Measurements from ENCODE around the gene MYL7.

The MYL7 gene

DNA sequence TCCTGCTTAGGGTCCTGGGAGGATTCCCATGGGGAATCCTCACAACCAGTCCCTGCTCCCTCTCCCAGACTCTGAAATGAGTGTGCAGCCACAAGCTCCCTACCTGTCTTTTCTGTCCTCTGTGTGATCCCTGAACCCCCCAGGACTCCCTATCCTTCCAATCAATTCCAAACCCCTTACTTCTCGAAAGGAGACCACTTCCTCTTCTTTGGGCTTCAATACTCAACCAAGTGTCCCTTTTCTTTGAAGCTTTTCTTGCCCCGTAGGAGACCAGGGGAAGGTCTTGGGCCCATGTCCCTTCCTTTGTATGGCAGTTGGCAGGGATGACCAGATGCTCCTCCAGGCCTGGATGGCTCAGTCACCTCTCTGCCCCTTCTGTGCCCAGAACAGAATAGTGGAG is 35.3 kb downstream of the MYL7 start:
- Histone ChIP-seq H3K27me3 (ENCODE audit: control insufficient read depth in 3 of 3, insufficient read depth in 3 of 3, low read depth in 1 of 3, low read length in 3 of 3) (peaks cover 0 to 8% (median 5%) of the 10 kb centered on the region in 3 experiments), H3K9ac (ENCODE audit: low read depth, low read length, poor library complexity) (no peak overlapping the region), H2BK15ac (ENCODE audit: low read length) (no peak overlapping the region), H3K36me3 (replicated peaks in 1 of 2; ENCODE audit: control insufficient read depth in 2 of 2, insufficient read depth in 2 of 2, low read length in 2 of 2) (peaks cover 6 to 20% of the 10 kb centered on the region in 2 donors), H2BK5ac (ENCODE audit: low read length) (no peak overlapping the region), H3K27ac (replicated peaks; ENCODE audit: low read length) (no peak overlapping the region), H2BK120ac (ENCODE audit: low read depth, low read length) (no peak overlapping the region), H2AFZ (ENCODE audit: low read length) (no peak overlapping the region), H3K18ac (ENCODE audit: low read length) (peak overlapping the region; percentile 53), H3K9me3 (replicated peaks in 1 of 2; ENCODE audit: control insufficient read depth in 2 of 2, insufficient read depth in 1 of 2, low read depth in 1 of 2, low read length in 2 of 2) (no peaks in the 10 kb centered on the region), H3K79me1 (ENCODE audit: low read depth, low read length) (no peaks in the 10 kb centered on the region), H3K4me1 (ENCODE audit: control insufficient read depth in 2 of 2, insufficient read depth in 1 of 2, low read depth in 1 of 2, low read length in 2 of 2) (peaks cover 8 to 10% of the 10 kb centered on the region in 2 donors), H2BK12ac (ENCODE audit: low read length) (no peak overlapping the region), H3K4ac (ENCODE audit: low read length) (no peak overlapping the region), H3K4me2 (ENCODE audit: insufficient read depth, low read length, poor library complexity, severe bottlenecking) (no peak overlapping the region), H4K8ac (ENCODE audit: low read depth, low read length) (no peak overlapping the region), H4K91ac (ENCODE audit: low read depth, low read length, poor library complexity) (no peak overlapping the region), H3K4me3 (ENCODE audit: low read length in 2 of 2) (no peak overlapping the region), H3K23ac (ENCODE audit: low read depth, low read length, poor library complexity) (no peak overlapping the region), H3K14ac (ENCODE audit: low read length) (no peak overlapping the region), H2AK5ac (ENCODE audit: low read depth, low read length) (no peak overlapping the region)
- no peak for DNase-seq (ENCODE audit: low spot score)
- WGBS, 2 donors (ENCODE audit: extremely low coverage in 2 of 2, insufficient read length in 2 of 2, insufficient replicate concordance in 1 of 2): no CpG with 5 or more reads among the region's 2 CpGs

DNA sequence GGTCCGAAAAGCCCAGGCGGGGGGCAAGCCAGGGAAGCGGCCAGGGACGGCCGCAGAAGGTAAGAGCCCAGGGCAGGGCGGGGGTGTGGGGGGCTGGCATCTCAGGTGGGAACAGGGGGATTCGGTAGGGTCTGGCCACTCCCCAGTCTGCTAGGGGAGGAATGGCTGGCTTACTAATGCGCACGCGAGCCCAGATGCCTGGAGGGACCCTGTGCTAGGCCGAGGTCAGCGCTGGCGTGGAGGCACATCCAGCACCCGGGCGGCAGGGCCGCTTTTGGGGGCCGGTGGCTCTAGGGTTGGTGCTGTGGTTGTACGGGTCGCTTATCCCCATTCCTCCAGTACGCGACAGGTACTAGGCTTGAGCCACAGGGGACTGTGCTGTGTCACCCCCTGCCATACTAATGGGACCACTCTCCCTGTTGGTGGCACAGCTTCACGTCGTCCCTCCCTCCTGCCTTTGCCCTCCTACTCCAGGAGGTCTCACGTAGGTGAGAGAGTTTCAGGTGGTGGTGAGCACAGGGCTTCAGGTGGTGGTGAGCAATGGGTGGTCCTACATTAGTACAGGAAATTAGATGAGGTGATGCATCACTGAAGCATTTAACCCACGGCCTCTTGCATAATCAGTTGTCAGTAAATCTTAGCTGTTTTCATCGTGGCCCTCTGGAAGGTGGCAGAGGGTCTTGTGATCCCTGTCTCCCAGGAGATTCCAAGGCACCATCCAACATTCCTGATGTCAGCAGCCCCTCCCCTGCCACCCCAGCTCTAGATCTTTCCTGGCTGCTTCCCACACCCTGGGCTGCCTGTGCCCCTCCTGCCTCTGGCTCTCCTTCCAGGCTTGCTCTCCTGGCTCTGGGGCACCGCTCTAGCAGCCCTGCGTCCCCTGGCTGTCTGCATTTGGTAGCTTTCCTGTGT is 36.0 kb downstream of the MYL7 start:
- no peaks in the 10 kb centered on the region for H3K79me1 ChIP-seq (ENCODE audit: low read depth, low read length)
- no peak overlapping the region for H4K8ac ChIP-seq (ENCODE audit: low read depth, low read length)
- DNase-seq (ENCODE audit: low spot score): peak; percentile 27
- H3K18ac ChIP-seq (ENCODE audit: low read length): peak overlapping the region; percentile 92
- peaks cover 6 to 14% of the 10 kb centered on the region in 2 donors for H3K36me3 ChIP-seq (replicated peaks in 1 of 2; ENCODE audit: control insufficient read depth in 2 of 2, insufficient read depth in 2 of 2, low read length in 2 of 2)
- H3K27me3 ChIP-seq (ENCODE audit: control insufficient read depth in 3 of 3, insufficient read depth in 3 of 3, low read depth in 1 of 3, low read length in 3 of 3): peaks cover 0 to 8% (median 5%) of the 10 kb centered on the region in 3 experiments
- peak overlapping the region; percentile 70 for H3K23ac ChIP-seq (ENCODE audit: low read depth, low read length, poor library complexity)
- no peak overlapping the region for H2BK5ac ChIP-seq (ENCODE audit: low read length)
- H3K4me3 ChIP-seq (ENCODE audit: low read length in 2 of 2): peak overlapping the region; percentile 43 to 84
- H3K14ac ChIP-seq (ENCODE audit: low read length): no peak overlapping the region
- H4K91ac ChIP-seq (ENCODE audit: low read depth, low read length, poor library complexity): no peak overlapping the region
- peak overlapping the region; percentile 67 for H3K4ac ChIP-seq (ENCODE audit: low read length)
- no peak overlapping the region for H2BK12ac ChIP-seq (ENCODE audit: low read length)
- H3K9me3 ChIP-seq (replicated peaks in 1 of 2; ENCODE audit: control insufficient read depth in 2 of 2, insufficient read depth in 1 of 2, low read depth in 1 of 2, low read length in 2 of 2): no peaks in the 10 kb centered on the region
- H3K9ac ChIP-seq (ENCODE audit: low read depth, low read length, poor library complexity): peak overlapping the region; percentile 83
- no peak overlapping the region for H3K27ac ChIP-seq (replicated peaks; ENCODE audit: low read length)
- peak overlapping the region; percentile 85 for H2AFZ ChIP-seq (ENCODE audit: low read length)
- H2AK5ac ChIP-seq (ENCODE audit: low read depth, low read length): peak overlapping the region; percentile 71
- H3K4me2 ChIP-seq (ENCODE audit: insufficient read depth, low read length, poor library complexity, severe bottlenecking): peak overlapping the region; percentile 83
- no peak overlapping the region for H2BK120ac ChIP-seq (ENCODE audit: low read depth, low read length)
- WGBS, 2 donors (ENCODE audit: extremely low coverage in 2 of 2, insufficient read length in 2 of 2, insufficient replicate concordance in 1 of 2): no CpG with 5 or more reads among the region's 28 CpGs
- H2BK15ac ChIP-seq (ENCODE audit: low read length): no peak overlapping the region
- peaks cover 8 to 14% of the 10 kb centered on the region in 2 donors for H3K4me1 ChIP-seq (ENCODE audit: control insufficient read depth in 2 of 2, insufficient read depth in 1 of 2, low read depth in 1 of 2, low read length in 2 of 2)

GRCh38 chr7:44103923-44104859 is 36.9 kb downstream of the MYL7 start, which contains the start of gene AEBP1:
Gene AEBP1 (plus strand): TSS chr7:44104345. CDS start chr7:44104666, 321 bp downstream.
- peaks cover 0 to 8% (median 5%) of the 10 kb centered on the region in 3 experiments for H3K27me3 ChIP-seq (ENCODE audit: control insufficient read depth in 3 of 3, insufficient read depth in 3 of 3, low read depth in 1 of 3, low read length in 3 of 3)
- peak within 1 kb of the TSS; percentile 55 for H2BK5ac ChIP-seq (ENCODE audit: low read length)
- H2BK120ac ChIP-seq (ENCODE audit: low read depth, low read length): no peak within 1 kb of the TSS
- no peaks in the 10 kb centered on the region for H3K9me3 ChIP-seq (replicated peaks in 1 of 2; ENCODE audit: control insufficient read depth in 2 of 2, insufficient read depth in 1 of 2, low read depth in 1 of 2, low read length in 2 of 2)
- H3K36me3 ChIP-seq (replicated peaks in 1 of 2; ENCODE audit: control insufficient read depth in 2 of 2, insufficient read depth in 2 of 2, low read length in 2 of 2): peaks cover 0 to 8% of the 10 kb centered on the region in 2 donors
- peak within 1 kb of the TSS; percentile 67 for H3K4ac ChIP-seq (ENCODE audit: low read length)
- H3K4me2 ChIP-seq (ENCODE audit: insufficient read depth, low read length, poor library complexity, severe bottlenecking): peak within 1 kb of the TSS; percentile 83
- no peak within 1 kb of the TSS for H4K8ac ChIP-seq (ENCODE audit: low read depth, low read length)
- no peak within 1 kb of the TSS for H4K91ac ChIP-seq (ENCODE audit: low read depth, low read length, poor library complexity)
- peak within 1 kb of the TSS; percentile 83 for H3K9ac ChIP-seq (ENCODE audit: low read depth, low read length, poor library complexity)
- H3K23ac ChIP-seq (ENCODE audit: low read depth, low read length, poor library complexity): peak within 1 kb of the TSS; percentile 55
- H3K14ac ChIP-seq (ENCODE audit: low read length): no peak within 1 kb of the TSS
- WGBS, 2 donors (ENCODE audit: extremely low coverage in 2 of 2, insufficient read length in 2 of 2, insufficient replicate concordance in 1 of 2): no CpG with 5 or more reads among the region's 87 CpGs
- peak within 1 kb of the TSS; percentile 71 for H2AK5ac ChIP-seq (ENCODE audit: low read depth, low read length)
- no peaks in the 10 kb centered on the region for H3K79me1 ChIP-seq (ENCODE audit: low read depth, low read length)
- peaks cover 8 to 14% of the 10 kb centered on the region in 2 donors for H3K4me1 ChIP-seq (ENCODE audit: control insufficient read depth in 2 of 2, insufficient read depth in 1 of 2, low read depth in 1 of 2, low read length in 2 of 2)
- peak within 1 kb of the TSS; percentile 80 for H2BK15ac ChIP-seq (ENCODE audit: low read length)
- H2BK12ac ChIP-seq (ENCODE audit: low read length): peak within 1 kb of the TSS; percentile 33
- no peak within 1 kb of the TSS for H3K27ac ChIP-seq (replicated peaks; ENCODE audit: low read length)
- DNase-seq (ENCODE audit: low spot score): peak; percentile 30
- peak within 1 kb of the TSS; percentile 43 to 84 for H3K4me3 ChIP-seq (ENCODE audit: low read length in 2 of 2)
- peak within 1 kb of the TSS; percentile 92 for H3K18ac ChIP-seq (ENCODE audit: low read length)
- H2AFZ ChIP-seq (ENCODE audit: low read length): peak within 1 kb of the TSS; percentile 87
